Epidermal melanocyte (primary cell): Measurements from ENCODE around the gene DICER1.
"Not testable (repeated sequence)": the region's sequence is repeated elsewhere in the genome, so short reads cannot be mapped to it uniquely, and the experiment has no call there.

Experiments used
- DNase-seq: peaks from one replicate; pipeline ENCODE4 v3.0.0; 2011; ENCODE audit warnings: low spot score; ENCODE audit not compliant: insufficient read length

The DICER1 gene, protein sequence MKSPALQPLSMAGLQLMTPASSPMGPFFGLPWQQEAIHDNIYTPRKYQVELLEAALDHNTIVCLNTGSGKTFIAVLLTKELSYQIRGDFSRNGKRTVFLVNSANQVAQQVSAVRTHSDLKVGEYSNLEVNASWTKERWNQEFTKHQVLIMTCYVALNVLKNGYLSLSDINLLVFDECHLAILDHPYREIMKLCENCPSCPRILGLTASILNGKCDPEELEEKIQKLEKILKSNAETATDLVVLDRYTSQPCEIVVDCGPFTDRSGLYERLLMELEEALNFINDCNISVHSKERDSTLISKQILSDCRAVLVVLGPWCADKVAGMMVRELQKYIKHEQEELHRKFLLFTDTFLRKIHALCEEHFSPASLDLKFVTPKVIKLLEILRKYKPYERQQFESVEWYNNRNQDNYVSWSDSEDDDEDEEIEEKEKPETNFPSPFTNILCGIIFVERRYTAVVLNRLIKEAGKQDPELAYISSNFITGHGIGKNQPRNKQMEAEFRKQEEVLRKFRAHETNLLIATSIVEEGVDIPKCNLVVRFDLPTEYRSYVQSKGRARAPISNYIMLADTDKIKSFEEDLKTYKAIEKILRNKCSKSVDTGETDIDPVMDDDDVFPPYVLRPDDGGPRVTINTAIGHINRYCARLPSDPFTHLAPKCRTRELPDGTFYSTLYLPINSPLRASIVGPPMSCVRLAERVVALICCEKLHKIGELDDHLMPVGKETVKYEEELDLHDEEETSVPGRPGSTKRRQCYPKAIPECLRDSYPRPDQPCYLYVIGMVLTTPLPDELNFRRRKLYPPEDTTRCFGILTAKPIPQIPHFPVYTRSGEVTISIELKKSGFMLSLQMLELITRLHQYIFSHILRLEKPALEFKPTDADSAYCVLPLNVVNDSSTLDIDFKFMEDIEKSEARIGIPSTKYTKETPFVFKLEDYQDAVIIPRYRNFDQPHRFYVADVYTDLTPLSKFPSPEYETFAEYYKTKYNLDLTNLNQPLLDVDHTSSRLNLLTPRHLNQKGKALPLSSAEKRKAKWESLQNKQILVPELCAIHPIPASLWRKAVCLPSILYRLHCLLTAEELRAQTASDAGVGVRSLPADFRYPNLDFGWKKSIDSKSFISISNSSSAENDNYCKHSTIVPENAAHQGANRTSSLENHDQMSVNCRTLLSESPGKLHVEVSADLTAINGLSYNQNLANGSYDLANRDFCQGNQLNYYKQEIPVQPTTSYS (N-terminal part only)

DNA sequence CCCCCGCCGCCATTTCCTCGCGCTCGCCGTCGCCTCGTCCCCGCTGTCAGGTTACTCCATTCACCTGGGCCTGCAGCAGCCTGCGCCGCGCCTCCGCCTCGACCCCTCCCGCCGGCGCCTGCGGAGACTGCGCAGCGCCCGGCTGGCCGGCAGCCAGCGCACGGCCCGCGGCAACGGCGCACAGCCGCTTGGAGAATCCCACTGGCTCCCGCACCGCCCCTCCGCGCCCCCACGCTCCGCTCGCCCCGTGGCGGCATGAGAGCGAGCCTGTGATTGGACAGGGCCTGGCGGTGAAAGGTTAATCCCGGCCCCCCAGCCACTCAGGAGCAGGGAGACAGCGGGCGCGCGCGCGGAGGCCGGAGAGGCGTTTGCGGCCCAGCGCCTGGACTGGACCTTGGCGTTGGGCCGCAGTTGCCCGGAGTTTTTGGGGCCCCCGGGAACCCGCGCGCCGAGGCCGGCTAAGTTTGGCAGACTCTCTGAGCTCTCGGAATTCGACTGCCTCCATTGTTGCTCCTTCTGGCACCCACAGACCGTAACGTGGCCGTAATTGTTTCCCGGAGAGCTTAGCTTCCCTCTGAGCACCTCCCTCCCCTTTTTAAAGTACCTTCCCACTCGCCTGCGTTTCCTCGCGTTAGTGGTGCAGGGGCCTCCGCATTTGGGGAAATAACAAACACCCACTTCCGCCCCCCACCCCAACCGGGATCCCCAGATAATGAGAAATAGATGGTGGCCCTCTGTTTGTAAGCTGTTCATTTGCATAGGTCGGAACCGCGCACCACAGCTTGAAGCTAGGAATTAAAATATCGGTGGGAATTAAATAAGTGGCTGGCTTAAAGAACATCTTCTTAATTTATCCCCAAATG lies at the start of gene DICER1:
TSS of gene DICER1 (minus strand) at position 203 of the 863 bp plus-strand sequence. CDS start 24,071 bp downstream, outside the sequence.
- peak; percentile 98 for DNase-seq

DNA sequence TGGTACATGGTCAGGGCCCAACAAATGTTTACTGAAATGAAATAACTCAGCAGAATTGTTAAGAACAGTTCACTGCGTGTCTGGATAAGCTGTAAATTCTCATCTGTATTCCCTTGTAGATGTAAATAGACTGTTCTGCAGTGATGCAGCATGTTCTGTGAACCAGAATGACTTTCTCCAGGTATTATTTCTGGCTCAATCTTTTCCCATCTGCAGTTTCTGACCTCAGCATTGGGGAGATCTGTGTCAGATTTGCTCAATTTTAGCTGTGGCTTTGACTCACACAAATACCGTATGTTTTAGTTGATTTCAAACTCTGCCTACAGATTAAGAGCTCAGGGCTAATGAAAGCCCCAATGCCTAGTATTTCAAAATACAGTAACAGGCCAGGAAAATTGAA lies 49.2 kb upstream of the DICER1 start:
- no peak for DNase-seq

DNA sequence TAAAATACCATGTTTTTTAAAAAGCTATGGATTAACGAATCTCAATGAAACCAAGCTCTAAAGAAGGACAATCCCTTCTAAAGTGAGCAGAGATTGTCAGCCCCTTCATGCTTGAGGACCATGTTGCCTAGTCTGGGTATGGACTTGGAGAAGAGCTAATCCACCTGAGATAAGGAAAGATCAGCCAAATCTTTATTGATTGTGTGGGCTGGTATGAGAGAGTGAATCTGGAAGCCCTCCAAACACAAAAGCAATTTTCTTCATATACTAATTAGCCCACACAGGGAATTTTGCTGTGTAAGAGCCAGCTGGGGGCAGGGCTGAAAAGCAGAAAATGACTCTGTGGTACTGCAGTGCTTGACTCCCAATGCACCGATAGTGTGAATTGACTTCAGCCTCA lies 47.4 kb upstream of the DICER1 start:
- no peak for DNase-seq

DNA sequence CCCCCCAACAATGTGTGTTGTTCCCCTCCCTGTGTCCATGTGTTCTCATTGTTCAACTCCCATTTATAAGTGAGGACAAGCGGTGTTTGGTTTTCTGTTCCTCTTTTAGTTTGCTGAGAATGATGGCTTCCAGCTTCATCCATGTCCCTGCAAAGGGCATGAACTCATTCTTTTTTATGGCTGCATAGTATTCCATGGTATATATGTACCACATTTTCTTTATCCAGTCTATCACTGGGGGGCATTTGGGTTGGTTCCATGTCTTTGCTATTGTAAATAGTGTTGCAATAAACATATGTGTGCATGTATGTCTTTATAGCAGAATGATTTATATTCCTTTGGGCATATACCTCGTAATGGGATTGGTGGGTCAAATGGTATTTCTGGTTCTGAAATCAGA lies 44.4 kb upstream of the DICER1 start:
- not testable (repeated sequence) for DNase-seq

DNA sequence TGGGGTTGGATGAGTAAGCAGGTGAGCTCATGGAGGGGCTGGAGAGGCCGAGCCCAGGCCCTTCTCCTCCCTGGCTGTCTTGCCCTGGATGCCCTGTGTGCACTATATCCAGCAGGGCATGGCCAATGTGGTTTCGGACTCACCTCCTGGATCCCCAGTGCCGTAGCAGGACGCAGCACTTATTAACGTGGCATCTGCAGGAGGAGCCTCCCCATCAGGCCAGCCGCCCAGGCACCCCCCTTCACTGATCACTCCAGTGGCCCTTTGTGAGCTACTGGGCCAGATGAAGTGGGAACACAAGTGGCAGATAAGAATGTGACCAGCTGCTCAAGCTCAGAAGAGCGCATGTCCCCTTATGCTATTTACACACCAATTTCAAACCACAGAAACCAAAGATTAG lies 43.1 kb upstream of the DICER1 start:
- DNase-seq: no peak

DNA sequence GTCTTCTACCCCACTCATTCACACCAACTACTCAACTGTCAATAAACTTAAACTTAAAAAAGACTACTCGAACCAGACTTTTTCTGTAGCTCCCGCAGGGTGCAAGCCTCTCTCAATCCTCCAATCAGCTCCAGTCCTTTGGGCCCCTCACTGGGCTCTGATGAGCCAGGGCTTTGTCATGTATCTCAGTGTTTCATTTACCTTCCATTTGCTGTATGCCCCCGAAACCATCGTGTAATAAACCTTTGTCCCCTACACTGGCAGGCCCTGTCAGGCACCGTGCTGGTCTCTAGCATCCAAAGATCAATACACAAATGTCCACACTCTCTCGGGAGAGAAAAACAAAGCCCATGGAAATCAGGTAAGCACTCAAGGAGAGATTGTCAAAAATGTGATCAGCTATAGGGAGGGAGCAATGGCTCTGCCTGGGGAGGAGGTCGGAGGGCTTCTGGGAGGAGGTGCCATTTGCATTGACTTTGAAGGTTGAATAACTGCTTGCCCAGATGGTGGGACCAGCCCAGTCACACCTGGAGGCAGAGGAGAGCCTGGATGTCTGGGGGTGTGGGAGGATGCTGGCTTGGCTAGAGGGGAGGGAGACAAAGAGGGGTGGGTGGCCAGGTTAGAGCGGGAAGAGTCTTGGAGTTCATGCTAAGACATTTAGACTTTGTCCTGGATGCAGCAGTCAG lies 42.1 kb upstream of the DICER1 start:
- no peak for DNase-seq

DNA sequence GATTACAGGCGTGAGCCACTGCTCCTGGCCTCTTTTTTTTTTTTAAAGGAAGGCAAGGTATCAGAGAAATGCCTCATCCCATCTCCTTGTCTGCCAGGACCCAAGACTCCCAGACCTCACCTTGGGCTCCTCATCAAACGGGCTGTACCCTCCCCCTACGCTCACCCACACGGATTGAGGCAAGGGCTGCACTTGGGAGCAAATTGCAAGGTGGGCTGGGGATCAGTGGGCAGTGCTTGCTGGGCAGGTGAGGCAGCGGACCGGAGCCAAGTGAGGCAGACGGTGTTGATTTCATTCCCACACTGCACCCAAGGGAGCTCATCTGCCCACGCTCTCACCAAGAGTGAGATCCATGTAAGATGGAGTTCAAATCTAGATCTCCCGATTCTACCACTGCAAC lies 41.0 kb upstream of the DICER1 start:
- DNase-seq: no peak

DNA sequence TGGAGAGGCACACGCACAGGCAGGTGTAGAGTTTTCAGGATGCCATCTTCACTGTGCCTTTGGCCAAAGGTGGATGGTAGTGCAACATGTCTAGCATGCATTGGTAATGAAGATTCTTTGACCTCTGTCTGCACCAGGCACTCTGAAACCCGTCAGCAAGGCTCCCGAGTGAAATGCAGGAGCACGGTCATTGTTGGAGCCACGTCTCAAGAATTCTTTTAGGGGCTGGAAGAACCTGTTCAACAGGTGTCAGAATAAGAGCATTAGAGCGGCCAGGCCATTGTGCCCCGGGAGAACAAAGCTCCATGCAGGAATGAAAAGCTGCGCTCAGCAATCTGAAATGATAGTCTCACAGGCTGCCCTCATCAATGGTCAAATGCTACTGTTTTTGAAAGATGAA lies 40.2 kb upstream of the DICER1 start:
- DNase-seq: no peak

DNA sequence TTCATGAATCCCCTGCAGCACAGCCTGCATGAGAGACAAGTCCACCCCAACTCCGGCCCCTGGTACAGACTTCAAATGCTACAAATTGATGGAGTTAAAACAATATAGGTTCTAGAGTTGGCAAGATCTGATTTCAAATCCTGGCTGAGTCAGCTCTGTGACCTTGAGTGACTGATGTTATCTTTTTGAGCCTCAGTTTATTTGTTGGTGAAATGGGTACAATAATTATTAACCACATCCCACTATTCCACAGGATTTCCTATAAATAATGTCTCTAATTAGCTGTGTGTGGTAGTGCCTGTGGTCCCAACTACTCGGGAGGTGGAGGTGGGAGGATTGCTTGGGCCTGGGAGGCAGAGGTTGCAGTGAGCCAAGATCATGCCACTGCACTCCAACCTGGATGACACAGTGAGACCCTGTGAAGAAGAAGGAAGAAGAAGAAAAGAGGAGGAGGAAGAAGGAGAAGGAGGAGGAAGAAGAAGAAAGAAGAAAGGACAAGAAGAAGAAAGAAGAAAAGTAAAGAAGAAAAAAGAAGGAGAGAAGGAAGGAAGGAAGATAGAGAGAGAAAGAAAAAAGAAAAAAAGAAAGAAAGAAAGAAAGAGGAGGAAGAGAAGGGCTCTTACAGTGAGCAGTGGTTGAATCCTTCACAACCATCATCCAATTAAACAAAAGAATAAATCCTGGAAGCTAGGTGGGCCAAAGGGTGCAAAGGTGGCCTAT lies 39.7 kb upstream of the DICER1 start:
- DNase-seq: no peak

DNA sequence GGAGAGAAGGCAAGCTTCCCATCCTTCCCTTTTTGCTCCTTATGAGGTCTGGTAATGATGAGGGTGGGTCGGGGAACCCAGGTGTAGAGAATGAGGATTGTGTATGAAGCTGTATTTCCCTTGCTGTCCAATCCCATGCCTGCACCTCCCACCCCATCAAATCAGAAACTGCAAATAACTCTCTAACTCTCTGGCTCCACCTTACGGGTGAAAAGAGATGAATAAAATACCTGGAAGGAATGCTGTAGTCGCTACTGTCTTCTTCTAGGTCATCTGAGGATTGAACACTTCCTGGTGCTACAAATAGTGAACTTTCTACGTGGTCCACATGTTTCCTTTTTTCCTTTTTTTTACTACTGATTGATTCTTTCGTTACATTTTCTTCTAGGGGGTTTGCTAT lies 38.9 kb upstream of the DICER1 start:
- no peak for DNase-seq

DNA sequence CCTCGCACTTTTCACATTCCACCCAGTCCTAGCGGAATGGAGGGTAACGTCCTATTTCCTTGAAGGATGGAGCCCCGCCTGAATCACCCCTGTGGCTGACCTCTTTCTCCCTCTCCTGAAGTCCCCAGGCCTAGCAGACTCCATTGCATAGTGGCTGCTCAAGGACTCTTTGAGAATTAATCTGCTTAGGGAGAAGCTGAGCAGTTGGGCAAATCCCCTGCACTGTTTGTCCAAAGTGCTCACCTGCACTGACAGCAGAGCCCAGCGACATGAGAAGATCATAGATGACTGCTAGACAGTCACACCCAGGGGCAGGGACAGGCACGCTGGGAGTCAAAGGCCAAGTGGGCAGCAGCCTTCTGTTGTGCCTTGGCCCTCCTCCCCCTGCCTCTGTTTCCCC lies 37.7 kb upstream of the DICER1 start:
- DNase-seq: no peak

DNA sequence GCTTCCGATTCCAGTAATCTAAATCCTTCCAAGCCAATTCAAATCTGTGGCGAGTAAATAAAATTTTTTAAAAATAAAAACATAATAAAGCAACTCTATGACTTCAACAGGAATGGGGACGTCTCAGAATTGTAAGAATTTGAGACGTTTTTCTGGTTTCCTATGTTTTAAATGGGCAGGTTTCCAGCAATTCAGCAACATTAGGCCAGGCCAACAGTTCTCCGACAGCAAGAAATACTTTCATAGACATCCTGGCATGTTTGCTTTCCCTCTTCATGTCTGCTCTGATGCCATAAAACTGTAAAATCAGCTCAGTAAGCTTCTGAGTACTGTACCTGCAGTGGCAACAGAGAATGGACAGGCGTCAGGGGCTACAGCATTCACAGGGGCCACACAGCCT lies 35.8 kb upstream of the DICER1 start:
- DNase-seq: no peak

DNA sequence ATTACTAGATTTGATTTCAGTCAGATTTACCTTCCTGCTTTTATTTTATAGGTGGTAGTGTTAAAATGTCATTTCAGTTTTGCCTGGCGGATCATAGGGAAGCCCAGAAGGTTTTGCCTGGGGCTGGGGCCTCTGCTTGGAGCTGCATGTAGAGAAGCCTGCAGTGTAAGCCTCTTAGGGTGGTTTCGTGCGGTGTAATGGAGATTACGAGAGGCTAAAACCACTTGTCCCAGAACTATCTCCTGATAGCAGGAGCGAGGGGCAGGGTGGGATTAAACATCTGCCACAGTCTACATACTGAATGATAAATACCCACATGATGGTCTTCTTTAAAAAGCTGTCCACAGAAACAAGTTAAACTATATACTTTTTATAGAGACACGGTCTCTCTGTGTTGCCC lies 35.0 kb upstream of the DICER1 start:
- no peak for DNase-seq

DNA sequence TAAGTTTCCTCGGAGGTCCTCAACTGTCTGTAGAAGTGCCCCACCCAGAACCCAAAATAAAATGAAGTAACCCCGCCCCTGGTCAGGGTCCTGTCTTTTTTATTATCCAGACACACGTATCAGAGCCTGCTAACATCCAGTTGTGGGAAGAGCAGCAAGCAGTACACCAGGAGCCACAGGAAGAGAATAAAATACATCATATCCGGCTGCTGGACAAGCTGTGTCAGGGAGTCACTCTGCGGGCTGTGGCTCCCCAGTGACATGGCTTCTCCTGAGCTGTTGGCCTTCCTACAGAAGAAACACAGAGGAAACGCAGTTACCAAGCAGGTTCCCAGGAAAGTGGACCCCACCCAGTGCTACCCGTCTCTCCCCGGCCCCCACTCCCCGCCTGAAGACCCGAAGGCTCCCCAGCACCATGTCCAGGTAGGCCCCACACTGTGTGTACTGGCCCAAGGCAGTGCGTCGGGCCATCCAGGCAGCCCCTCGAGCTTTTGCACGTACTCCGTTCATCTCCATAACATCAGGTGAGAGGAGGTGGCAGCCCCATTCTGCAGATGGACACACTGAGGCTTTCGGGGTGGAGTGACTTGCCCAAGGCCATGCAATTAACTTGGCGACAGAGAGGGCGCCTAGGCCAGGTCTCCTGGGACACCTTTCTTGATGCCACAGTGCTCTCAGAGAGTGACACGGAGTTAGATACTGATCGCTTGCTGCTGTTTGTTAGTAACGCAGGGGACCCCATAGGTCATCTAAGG lies 34.3 kb upstream of the DICER1 start:
- no peak for DNase-seq

DNA sequence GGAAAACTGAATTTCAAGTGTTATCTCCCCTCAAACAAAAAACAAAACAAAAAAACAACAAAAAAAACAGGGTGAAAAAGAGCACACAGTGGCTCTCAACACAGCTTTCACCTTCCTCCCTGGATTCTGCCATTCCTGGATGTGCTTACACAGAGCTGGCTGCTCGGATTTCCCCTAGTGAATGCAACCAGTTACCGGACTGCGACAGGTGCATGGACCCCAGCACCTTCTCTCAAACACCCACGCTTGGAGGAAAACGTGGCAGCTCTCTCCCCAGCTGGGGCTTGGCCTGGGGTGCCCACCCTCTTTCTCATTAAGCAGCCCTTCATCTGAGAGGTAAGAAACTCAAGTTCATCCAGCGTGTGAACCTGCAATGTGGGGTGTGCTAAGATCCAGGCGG lies 33.5 kb upstream of the DICER1 start:
- no peak for DNase-seq

DNA sequence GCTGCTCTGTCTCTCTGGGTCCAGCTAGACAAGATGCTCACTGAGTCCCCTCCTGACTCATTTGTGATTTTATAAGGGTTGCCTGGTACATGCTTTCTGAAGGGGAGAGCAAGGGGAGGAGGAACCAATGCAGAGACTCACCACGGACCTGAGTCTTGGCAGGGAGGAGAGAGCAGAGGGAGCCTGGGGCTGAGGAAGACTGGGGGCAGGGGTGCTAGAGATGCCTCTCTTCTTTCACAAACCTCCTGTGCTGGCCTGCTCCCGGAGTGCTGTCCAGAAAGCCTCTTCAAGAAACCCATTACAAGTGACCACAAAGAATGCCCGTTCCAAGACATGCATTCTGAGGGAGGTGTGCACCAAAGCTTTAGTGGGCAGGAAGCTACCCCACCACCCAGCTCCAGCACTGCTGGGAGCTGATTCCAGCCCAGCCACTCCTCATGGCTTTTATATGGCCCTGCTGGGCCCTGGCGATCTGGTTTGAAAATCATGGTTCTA lies 33.1 kb upstream of the DICER1 start:
- DNase-seq: no peak

DNA sequence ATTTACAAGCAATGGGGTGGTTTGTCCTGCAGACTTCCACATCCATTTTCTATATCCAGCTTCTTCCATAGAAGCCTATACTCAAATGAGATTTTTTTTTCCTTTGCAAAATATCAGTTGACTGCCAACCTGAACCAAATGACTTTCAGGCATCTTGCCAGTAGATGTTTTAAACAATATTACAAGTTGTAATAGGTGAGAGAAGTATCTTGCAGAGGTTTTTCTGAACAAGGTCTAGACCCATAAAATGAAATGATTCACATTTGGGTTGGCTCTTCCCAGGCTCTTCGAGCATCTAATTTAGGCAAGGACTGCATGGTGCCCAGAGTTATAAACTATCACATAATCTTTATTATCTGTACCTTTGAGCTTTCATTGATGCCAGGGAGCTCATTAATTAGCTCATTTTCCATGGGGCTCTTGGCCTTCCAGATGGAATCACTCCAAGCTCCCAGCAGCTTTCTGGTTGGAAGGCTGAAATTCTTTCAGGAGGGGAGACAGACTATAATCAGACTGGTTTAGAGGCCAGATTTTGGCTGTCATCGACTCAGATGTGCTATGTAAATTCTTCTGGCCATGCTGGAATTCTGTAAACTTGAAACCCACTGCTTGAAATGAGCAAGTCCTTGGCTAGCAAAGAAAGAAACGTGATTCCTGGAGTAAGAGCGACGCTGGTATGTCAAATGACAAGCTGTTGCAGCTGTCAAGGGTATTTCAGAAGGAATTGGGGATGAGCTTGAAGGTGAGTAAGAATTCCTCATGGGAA lies 32.2 kb upstream of the DICER1 start:
- DNase-seq: no peak

DNA sequence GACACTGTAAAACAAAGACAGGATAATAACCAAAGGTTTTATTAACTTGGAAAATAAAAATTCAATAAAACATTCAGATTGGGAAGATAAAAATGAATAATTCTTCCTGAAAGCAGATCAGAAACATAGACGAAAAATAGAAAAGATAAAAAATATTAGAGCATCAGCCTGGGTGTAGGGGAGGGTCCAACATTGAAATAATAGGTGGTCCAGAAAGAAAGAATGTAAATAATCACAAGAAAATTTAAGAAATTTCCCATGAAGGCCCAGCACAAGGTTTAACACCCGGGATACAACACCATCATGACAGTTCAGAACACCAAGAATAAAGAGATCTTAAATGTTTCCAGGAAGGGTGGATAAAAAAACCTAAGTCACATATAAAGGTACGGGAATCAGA lies 31.1 kb upstream of the DICER1 start:
- DNase-seq: no peak
